ENCODE measurements around the gene SLC35A1. TPM values are rescaled to one million over a fixed set of nuclear protein-coding genes. Genes with fewer than 3 reads are reported as not detected.

The SLC35A1 gene
- total RNA-seq, 1 donor from 2014 or later, result 15.0 TPM

DNA sequence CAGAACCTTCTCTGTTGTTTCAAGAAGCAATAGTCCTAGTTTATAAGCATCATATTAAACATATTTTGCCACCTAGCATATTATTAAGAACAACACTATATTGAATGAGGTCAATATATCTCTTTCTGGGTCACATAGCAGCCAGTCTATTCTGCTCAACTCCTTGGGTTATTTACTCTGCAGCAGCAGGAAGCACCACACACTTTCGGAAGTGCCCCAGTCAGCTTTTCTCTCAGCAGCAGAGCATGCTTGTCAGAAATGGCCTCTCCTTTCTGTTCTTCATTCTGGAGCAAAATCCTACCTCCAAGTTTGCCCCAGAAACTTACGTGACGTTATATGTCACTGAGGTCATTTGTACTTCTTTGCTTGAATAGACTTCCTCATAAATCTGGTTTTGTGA, 42.3 kb upstream of the SLC35A1 start:
- no peak overlapping the region for H2AFZ ChIP-seq (ENCODE audit: low read depth, low read length)
- H3K9ac ChIP-seq (ENCODE audit: low read length), result no peak overlapping the region
- no peak overlapping the region for H3K27ac Mint-ChIP-seq (ENCODE audit: unreplicated experiment)
- no peaks in the 10 kb centered on the region for H3K4me1 ChIP-seq (ENCODE audit: insufficient read depth, low read length)
- FAIRE-seq (no peak), DNase-seq (ENCODE audit: low read depth) (no peak)
- no peaks in the 10 kb centered on the region for H3K27me3 Mint-ChIP-seq (ENCODE audit: low read depth, unreplicated experiment)
- H4K20me1 ChIP-seq (ENCODE audit: insufficient read depth, low read length), result no peaks in the 10 kb centered on the region
- H3K4me3 Mint-ChIP-seq (ENCODE audit: unreplicated experiment), result no peak overlapping the region
- H3K79me2 ChIP-seq (ENCODE audit: insufficient read depth, low read length), result no peaks in the 10 kb centered on the region
- H3K27me3 ChIP-seq (ENCODE audit: insufficient read depth, low read length), result no peaks in the 10 kb centered on the region
- H3K36me3 ChIP-seq (ENCODE audit: insufficient read depth, low read length), result no peaks in the 10 kb centered on the region
- H3K4me3 ChIP-seq (ENCODE audit: insufficient read depth, low read depth, low read length), result no peak overlapping the region
- no peaks in the 10 kb centered on the region for H3K36me3 Mint-ChIP-seq (ENCODE audit: low read depth, unreplicated experiment)
- H3K4me2 ChIP-seq (ENCODE audit: low read length), result no peak overlapping the region
- H3K9me3 ChIP-seq (ENCODE audit: insufficient read depth, low read depth, low read length), result no peaks in the 10 kb centered on the region
- TF ChIP-seq EZH2 (IDR thresholded peaks at IDR 0.05; ENCODE audit: insufficient read depth, low read length), result no peak
- TF ChIP-seq, protein P1, sequence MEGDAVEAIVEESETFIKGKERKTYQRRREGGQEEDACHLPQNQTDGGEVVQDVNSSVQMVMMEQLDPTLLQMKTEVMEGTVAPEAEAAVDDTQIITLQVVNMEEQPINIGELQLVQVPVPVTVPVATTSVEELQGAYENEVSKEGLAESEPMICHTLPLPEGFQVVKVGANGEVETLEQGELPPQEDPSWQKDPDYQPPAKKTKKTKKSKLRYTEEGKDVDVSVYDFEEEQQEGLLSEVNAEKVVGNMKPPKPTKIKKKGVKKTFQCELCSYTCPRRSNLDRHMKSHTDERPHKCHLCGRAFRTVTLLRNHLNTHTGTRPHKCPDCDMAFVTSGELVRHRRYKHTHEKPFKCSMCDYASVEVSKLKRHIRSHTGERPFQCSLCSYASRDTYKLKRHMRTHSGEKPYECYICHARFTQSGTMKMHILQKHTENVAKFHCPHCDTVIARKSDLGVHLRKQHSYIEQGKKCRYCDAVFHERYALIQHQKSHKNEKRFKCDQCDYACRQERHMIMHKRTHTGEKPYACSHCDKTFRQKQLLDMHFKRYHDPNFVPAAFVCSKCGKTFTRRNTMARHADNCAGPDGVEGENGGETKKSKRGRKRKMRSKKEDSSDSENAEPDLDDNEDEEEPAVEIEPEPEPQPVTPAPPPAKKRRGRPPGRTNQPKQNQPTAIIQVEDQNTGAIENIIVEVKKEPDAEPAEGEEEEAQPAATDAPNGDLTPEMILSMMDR (IDR thresholded peaks at IDR 0.05; ENCODE audit: insufficient read depth, low read depth, low read length), result no peak
- H3K4me1 Mint-ChIP-seq (ENCODE audit: low read depth, unreplicated experiment), result no peaks in the 10 kb centered on the region
- no peak overlapping the region for H3K27ac ChIP-seq (ENCODE audit: low read depth, low read length)
- no peaks in the 10 kb centered on the region for H3K9me3 Mint-ChIP-seq (ENCODE audit: unreplicated experiment)

DNA sequence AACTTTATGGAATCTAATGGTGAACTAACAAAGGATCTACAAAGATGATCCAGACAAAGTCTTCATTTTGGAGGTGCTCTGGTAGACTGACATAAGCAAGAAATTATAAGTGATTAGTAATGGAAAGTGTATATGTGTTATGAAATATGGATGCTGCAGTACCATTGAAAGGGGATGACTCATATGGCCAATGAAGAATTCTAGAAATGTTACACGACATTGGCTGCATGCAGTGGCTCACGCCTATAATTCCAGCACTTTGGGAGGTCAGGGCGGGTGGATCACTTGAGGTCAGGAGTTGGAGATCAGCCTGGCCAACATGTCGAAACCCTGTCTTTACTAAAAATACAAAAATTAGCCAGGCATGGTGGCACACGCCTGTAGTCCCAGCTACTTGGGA, 41.5 kb upstream of the SLC35A1 start:
- no peaks in the 10 kb centered on the region for H3K27me3 ChIP-seq (ENCODE audit: insufficient read depth, low read length)
- DNase-seq (ENCODE audit: low read depth) (no peak), FAIRE-seq (no peak)
- H4K20me1 ChIP-seq (ENCODE audit: insufficient read depth, low read length), result no peaks in the 10 kb centered on the region
- no peaks in the 10 kb centered on the region for H3K36me3 ChIP-seq (ENCODE audit: insufficient read depth, low read length)
- no peak overlapping the region for H3K9ac ChIP-seq (ENCODE audit: low read length)
- Mint-ChIP-seq H3K9me3 (ENCODE audit: unreplicated experiment) (no peaks in the 10 kb centered on the region), H3K4me1 (ENCODE audit: low read depth, unreplicated experiment) (no peaks in the 10 kb centered on the region), H3K36me3 (ENCODE audit: low read depth, unreplicated experiment) (no peaks in the 10 kb centered on the region), H3K27ac (ENCODE audit: unreplicated experiment) (no peak overlapping the region), H3K4me3 (ENCODE audit: unreplicated experiment) (no peak overlapping the region), H3K27me3 (ENCODE audit: low read depth, unreplicated experiment) (no peaks in the 10 kb centered on the region)
- no peak overlapping the region for H2AFZ ChIP-seq (ENCODE audit: low read depth, low read length)
- no peaks in the 10 kb centered on the region for H3K9me3 ChIP-seq (ENCODE audit: insufficient read depth, low read depth, low read length)
- TF ChIP-seq, protein P1 (IDR thresholded peaks at IDR 0.05; ENCODE audit: insufficient read depth, low read depth, low read length), result no peak
- no peak for TF ChIP-seq EZH2 (IDR thresholded peaks at IDR 0.05; ENCODE audit: insufficient read depth, low read length)
- no peaks in the 10 kb centered on the region for H3K79me2 ChIP-seq (ENCODE audit: insufficient read depth, low read length)
- H3K27ac ChIP-seq (ENCODE audit: low read depth, low read length), result no peak overlapping the region
- H3K4me3 ChIP-seq (ENCODE audit: insufficient read depth, low read depth, low read length), result no peak overlapping the region
- H3K4me1 ChIP-seq (ENCODE audit: insufficient read depth, low read length), result no peaks in the 10 kb centered on the region
- no peak overlapping the region for H3K4me2 ChIP-seq (ENCODE audit: low read length)

DNA sequence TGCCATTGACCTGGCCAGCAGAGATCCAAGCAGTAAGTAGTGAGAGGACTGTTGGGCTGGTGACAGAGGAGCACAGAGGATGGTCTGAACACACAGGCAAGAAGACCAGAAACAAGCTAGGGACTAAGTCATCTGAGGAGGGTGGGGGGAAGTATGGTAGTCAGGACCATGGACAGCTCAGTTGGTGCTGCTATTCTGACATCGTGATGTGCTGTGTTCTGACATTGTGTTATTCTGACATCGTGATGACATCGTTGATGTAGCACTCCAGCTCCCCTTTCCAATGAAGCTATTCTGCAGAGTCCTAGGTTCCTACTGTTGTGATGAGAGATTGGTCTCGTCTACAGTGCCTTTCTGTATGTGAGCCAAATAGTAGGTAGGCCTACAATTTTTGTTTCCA, 36.3 kb upstream of the SLC35A1 start:
- Mint-ChIP-seq H3K9me3 (ENCODE audit: unreplicated experiment) (no peaks in the 10 kb centered on the region), H3K27me3 (ENCODE audit: low read depth, unreplicated experiment) (no peaks in the 10 kb centered on the region), H3K4me1 (ENCODE audit: low read depth, unreplicated experiment) (peaks cover 2% of the 10 kb centered on the region), H3K27ac (ENCODE audit: unreplicated experiment) (no peak overlapping the region), H3K36me3 (ENCODE audit: low read depth, unreplicated experiment) (no peaks in the 10 kb centered on the region), H3K4me3 (ENCODE audit: unreplicated experiment) (no peak overlapping the region)
- H3K27me3 ChIP-seq (ENCODE audit: insufficient read depth, low read length), result no peaks in the 10 kb centered on the region
- H3K9ac ChIP-seq (ENCODE audit: low read length), result no peak overlapping the region
- TF ChIP-seq, protein P1 (IDR thresholded peaks at IDR 0.05; ENCODE audit: insufficient read depth, low read depth, low read length), result no peak
- no peak for TF ChIP-seq EZH2 (IDR thresholded peaks at IDR 0.05; ENCODE audit: insufficient read depth, low read length)
- no peak overlapping the region for H2AFZ ChIP-seq (ENCODE audit: low read depth, low read length)
- no peaks in the 10 kb centered on the region for H3K36me3 ChIP-seq (ENCODE audit: insufficient read depth, low read length)
- no peak overlapping the region for H3K4me2 ChIP-seq (ENCODE audit: low read length)
- DNase-seq (ENCODE audit: low read depth) (peak; percentile 53), FAIRE-seq (peak; percentile 79)
- H3K27ac ChIP-seq (ENCODE audit: low read depth, low read length), result no peak overlapping the region
- H4K20me1 ChIP-seq (ENCODE audit: insufficient read depth, low read length), result no peaks in the 10 kb centered on the region
- no peak overlapping the region for H3K4me3 ChIP-seq (ENCODE audit: insufficient read depth, low read depth, low read length)
- H3K4me1 ChIP-seq (ENCODE audit: insufficient read depth, low read length), result no peaks in the 10 kb centered on the region
- no peaks in the 10 kb centered on the region for H3K79me2 ChIP-seq (ENCODE audit: insufficient read depth, low read length)
- no peaks in the 10 kb centered on the region for H3K9me3 ChIP-seq (ENCODE audit: insufficient read depth, low read depth, low read length)

Measured in astrocyte (in vitro differentiated cells and primary cell).